G401 (cell line): ENCODE measurements around the gene LHX2. TPM values are rescaled to one million over a fixed set of nuclear protein-coding genes. Genes with fewer than 3 reads are reported as not detected.

Experiments
- DNase-seq: peaks from one replicate; pipeline ENCODE4 v3.0.0-alpha.2; 2015; ENCODE audit warnings: low spot score
- in situ Hi-C: cut with HindIII; loops from 2 replicates; pipeline ENCODE4 v1.10.0; 2016; ENCODE audit warnings: low sequenced_read_pairs, mixed read lengths
- total RNA-seq: library from RNA; depleted of rRNA; stranded (reverse); fragments of >200 nt; shearing (Covaris generic); gene quantifications from 2 replicates; pipeline ENCODE4 v1.2.3, GENCODE V29; 2014

LHX2 gene
- total RNA-seq, 1 experiment from 2014 or later = 36.9 TPM

- no peak for DNase-seq
- in situ Hi-C loops = no loop called here
Measured at GRCh38 chr9:124045076-124045829, 33.7 kb downstream of the LHX2 start.

GRCh38 chr9:124045830-124046177 is 34.2 kb downstream of the LHX2 start:
- in situ Hi-C loops = no loop called here
- no peak for DNase-seq

GRCh38 chr9:124046189-124046588 is 34.6 kb downstream of the LHX2 start:
- DNase-seq = no peak
- in situ Hi-C loops = no loop called here

GRCh38 chr9:124047251-124047672 is 35.7 kb downstream of the LHX2 start:
- in situ Hi-C loops = no loop called here
- DNase-seq = no peak

GRCh38 chr9:124050955-124051354 is 39.4 kb downstream of the LHX2 start:
- in situ Hi-C loops = no loop called here
- no peak for DNase-seq

- DNase-seq = no peak
- in situ Hi-C loops = no loop called here
Measured at GRCh38 chr9:124052401-124052800, 40.8 kb downstream of the LHX2 start.

- DNase-seq = no peak
- in situ Hi-C loops = no loop called here
Measured at GRCh38 chr9:124054582-124055227, 43.1 kb downstream of the LHX2 start.

GRCh38 chr9:124060844-124061605 is 49.5 kb downstream of the LHX2 start:
- in situ Hi-C loops = no loop called here
- DNase-seq = no peak

GRCh38 chr9:124062172-124062571 is 50.6 kb downstream of the LHX2 start:
- in situ Hi-C loops = no loop called here
- DNase-seq = no peak

- DNase-seq = no peak
- in situ Hi-C loops = no loop called here
Measured at GRCh38 chr9:124066783-124067577, 55.4 kb downstream of the LHX2 start.

- in situ Hi-C loops = no loop called here
- DNase-seq = no peak
Measured at GRCh38 chr9:124068251-124068650, 56.7 kb downstream of the LHX2 start.

- in situ Hi-C loops = no loop called here
- DNase-seq = no peak
Measured at GRCh38 chr9:124074746-124075145, 63.2 kb downstream of the LHX2 start.

- DNase-seq = no peak
- in situ Hi-C loops = no loop called here
Measured at GRCh38 chr9:124075761-124076160, 64.2 kb downstream of the LHX2 start.

GRCh38 chr9:124077915-124078572 is 66.5 kb downstream of the LHX2 start:
- in situ Hi-C loops = no loop called here
- no peak for DNase-seq

- no peak for DNase-seq
- in situ Hi-C loops = no loop called here
Measured at GRCh38 chr9:124078641-124079040, 67.1 kb downstream of the LHX2 start.

GRCh38 chr9:124079176-124079925 is 67.8 kb downstream of the LHX2 start:
- in situ Hi-C loops = no loop called here
- DNase-seq = no peak

GRCh38 chr9:124082622-124083021 is 71.1 kb downstream of the LHX2 start:
- in situ Hi-C loops = no loop called here

More at GRCh38 chr9:124082622-124083021, 71.1 kb downstream of the LHX2 start:
- DNase-seq = no peak
